Astrocyte of the cerebellum (primary cell): ENCODE results near the gene CSNK1D.

ENCODE experiments used
- DNase-seq: peaks from one replicate; pipeline ENCODE4 v3.0.0-alpha.2; 2011; ENCODE audit warnings: low read depth
- H3K4me3 ChIP-seq: 2 replicates; pipeline ENCODE4 v1.5.1; 2011; ENCODE audit warnings: mild to moderate bottlenecking, low read depth, low read length, moderate library complexity
- in situ Hi-C: cut with HindIII; loops from 2 replicates; pipeline ENCODE4 v1.10.0; 2017; ENCODE audit warnings: low sequenced_read_pairs
- TF ChIP-seq, protein P1 (sequence below): IDR thresholded peaks from 2 replicates; pipeline ENCODE4 v1.5.1; 2012; ENCODE audit warnings: low read length, low read depth, moderate library complexity, mild to moderate bottlenecking; ENCODE audit errors: missing control alignments

CSNK1D gene

DNA sequence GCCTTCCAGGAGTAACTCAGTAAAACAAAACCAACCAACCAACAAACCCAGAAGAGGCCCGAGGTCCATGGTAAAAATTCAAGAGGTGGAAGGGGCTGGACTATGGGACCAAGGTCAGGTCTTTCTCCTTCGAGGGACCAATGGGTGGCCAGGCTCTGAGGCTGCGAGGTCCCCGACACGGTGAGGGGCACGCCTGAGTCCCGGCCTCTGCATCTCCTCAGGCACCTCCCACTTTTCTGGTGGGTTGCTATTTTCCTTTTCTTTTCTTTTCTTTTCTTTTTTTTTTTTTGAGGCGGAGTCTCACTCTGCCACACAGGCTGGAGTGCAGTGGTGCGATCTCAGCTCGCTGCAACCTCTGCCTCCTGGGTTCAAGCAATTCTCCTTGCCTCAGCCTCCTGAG is 26.0 kb upstream of the CSNK1D start:
- H3K4me3 ChIP-seq = no peak overlapping the region
- DNase-seq = no peak
- in situ Hi-C loops = no loop called here
- TF ChIP-seq, protein P1, sequence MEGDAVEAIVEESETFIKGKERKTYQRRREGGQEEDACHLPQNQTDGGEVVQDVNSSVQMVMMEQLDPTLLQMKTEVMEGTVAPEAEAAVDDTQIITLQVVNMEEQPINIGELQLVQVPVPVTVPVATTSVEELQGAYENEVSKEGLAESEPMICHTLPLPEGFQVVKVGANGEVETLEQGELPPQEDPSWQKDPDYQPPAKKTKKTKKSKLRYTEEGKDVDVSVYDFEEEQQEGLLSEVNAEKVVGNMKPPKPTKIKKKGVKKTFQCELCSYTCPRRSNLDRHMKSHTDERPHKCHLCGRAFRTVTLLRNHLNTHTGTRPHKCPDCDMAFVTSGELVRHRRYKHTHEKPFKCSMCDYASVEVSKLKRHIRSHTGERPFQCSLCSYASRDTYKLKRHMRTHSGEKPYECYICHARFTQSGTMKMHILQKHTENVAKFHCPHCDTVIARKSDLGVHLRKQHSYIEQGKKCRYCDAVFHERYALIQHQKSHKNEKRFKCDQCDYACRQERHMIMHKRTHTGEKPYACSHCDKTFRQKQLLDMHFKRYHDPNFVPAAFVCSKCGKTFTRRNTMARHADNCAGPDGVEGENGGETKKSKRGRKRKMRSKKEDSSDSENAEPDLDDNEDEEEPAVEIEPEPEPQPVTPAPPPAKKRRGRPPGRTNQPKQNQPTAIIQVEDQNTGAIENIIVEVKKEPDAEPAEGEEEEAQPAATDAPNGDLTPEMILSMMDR = no peak

DNA sequence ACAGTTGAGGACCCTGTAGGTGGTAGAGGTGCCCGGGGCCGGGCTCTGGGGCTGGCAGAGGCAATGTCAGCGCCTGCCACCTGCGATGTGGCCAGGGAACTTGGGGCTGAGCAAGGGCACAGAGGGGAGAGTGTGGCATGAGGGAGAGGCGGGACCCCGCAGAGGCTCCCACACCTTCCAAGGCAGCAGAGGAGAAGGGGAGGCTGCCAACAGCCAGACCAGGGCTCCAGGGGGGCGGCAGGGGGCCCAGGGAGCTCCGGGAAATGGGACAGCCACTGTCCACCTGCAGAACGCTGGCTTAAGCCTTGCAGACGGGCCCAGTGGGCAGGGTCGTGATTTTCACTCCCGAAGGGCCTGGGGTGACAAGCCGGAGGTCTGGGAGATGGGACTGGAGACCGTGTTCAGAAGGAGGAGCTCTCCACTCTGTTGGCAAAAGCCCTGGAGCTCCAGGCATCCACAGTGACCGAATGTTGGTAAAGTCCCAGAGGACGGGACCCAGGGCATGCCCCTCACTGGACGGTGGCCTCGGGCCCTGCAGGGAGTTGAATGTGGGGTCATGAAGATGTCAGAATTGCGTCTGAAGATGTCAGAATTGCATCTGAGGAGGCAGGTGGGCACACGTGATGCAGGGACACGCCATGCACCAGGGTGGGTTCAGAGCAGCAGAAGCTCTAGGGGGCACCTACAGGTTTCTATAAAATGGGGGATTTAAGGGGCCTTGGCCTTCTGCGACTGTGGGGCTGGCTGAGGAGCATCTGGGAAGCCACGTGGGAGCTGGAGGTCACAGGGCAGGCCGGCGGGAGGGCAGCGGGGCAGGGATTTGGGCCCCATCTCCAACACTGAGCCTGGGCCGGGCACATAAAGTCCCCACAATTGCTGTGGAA is 25.3 kb upstream of the CSNK1D start:
- TF ChIP-seq, protein P1 = no peak
- H3K4me3 ChIP-seq = peak overlapping the region; percentile 34
- DNase-seq = no peak
- in situ Hi-C loops = no loop called here

DNA sequence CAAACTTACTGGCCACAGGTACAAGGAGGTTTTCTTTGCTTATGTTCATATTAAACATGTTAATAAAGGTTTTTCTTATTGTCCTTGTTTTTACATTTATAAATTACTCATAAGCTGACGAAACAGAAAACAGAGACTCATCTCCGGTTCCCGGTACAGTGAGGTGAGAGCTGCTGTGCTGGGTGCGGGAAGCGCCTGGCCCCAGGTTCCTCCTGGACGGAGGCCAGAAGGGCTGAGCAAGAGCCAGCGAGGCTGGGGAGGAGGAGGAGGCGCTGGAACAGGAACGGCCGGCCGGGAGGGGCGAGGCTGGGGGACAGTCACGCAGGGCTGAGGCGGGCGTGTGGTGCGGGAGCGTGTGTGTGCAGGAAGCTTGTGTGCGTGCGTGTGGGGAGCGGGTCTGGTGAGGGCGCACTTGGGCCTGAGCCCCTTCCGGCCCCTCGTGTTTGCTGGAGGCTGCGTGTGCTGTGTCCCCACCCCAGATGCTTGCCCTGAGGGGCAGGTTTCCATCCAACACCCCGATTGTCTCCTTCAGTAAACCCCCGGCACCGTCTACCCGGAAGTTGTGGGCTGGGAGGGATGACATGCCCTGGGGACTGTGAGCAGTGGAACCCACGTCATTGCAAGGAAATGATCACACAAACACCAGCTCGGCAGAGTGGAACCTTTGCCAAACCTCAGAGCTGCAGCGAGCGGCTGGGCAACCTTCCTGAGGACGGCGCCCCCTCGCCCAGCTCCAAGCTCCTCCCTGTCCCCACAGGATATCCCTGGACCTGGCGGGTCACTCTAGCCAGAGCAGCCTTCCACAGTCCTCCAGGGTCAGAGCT is 24.4 kb upstream of the CSNK1D start:
- TF ChIP-seq, protein P1 = no peak
- H3K4me3 ChIP-seq = peak overlapping the region; percentile 34
- DNase-seq = peak; percentile 82
- in situ Hi-C loops = no loop called here

DNA sequence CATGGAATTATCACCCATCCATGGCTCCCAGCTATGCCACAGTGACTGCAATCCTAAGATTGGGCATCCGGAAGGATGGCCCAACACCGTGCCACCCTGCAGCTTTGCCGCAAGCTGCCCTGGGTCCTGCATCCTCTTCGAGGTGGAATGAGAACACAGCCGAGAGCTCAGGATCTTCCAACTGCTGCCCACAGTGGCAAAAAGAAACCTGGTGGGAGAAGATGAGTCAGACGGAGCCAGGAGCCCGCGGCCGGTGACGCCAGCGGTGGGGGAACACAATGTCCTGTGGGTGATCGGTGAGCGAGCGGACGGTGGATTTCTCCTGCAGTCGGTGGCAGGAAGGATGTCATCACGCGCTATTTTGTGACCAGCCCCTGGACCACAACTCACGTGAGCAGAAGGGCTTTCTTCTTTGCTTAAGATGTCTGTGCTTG is 23.8 kb upstream of the CSNK1D start:
- DNase-seq = peak; percentile 75
- in situ Hi-C loops = no loop called here

DNA sequence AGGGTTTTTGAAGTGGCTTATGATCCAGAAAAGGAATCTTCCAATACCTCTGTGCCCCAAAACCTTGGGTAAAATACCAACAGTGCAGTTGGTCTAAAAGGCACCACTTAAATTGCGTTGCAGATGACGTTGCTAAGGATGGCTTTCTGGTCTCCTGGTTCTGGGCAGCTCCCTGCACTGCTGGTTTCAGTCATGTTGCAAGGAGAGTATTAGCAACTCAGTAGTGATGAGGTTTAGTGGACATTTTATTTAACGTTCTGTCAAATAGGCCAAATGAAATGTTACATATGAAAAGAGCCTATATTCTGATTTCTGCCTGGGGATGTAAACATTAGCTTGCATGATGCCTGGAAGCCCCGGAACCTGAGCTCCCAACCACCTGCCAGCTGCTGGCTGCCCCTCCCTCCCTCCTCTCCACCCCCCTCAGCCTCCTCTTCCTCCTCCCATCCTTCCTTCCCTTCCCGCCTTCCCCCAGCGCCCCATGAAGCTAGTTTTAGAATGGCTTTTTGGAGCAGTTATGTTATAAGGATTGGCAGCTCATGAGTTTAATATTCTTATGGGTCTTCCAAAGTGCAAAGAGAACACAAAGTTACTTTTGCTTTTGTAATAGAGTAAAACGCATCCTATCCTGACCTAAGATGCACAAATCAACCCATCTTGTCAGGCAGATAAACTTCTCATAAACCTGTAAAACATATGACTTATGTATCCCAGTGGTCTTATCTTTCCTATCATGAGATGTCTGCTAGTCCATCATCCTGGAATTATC is 23.2 kb upstream of the CSNK1D start:
- in situ Hi-C loops = no loop called here
- no peak for DNase-seq
- TF ChIP-seq, protein P1 = no peak
- H3K4me3 ChIP-seq = peak overlapping the region; percentile 34

More for the DNA sequence above, 23.8 kb upstream of the CSNK1D start:
- peak overlapping the region; percentile 34 for H3K4me3 ChIP-seq
- TF ChIP-seq, protein P1 = no peak

DNA sequence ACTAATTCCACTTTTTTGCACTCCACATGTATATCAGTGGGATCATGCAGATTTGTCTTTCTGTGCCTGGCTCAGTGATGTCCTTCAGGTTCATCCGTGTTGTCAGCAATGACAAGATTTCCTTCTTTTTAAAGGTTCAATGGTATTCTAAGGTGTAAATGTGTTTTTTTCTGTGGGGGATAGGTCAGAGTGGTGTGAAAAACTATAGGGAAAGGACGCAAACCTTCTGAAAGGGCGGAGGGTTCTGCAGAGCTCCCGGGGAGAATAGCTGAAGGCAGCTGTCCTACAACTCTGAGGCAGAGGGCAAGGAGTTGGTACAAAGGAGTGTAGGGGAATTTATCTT is 21.9 kb upstream of the CSNK1D start:
- TF ChIP-seq, protein P1 = no peak
- no peak overlapping the region for H3K4me3 ChIP-seq
- in situ Hi-C loops = no loop called here
- no peak for DNase-seq
